Body of pancreas (tissue), 4 donors: Measurements from ENCODE around the gene PPP1R9B. TPM values are rescaled to one million over a fixed set of nuclear protein-coding genes. Genes with fewer than 3 reads are reported as not detected.

Experiments used
- ATAC-seq: fragments of 150-250 bp; one replicate; pipeline ENCODE4 v1.9.1; 2016
- DNase-seq, 4 donors: peaks; one replicate each; pipeline ENCODE4 v3.0.0-alpha.2; 2019
- H3K27ac ChIP-seq, 4 donors: fragments of 200-600 bp; sonication (generic); 1 replicate in 3 of 4; 2 replicates in 1 of 4; pipeline versions ENCODE4 v1.5.1 to v1.6.1; 2016 to 2019; ENCODE audit warnings: mild to moderate bottlenecking in 1 of 4, mixed read lengths in 1 of 4, moderate library complexity in 1 of 4
- H3K27me3 ChIP-seq, 2 donors: fragments of 200-600 bp; sonication (generic); one replicate each; pipeline ENCODE4 v1.6.0; 2016; ENCODE audit warnings: mild to moderate bottlenecking in 1 of 2
- H3K36me3 ChIP-seq, 2 donors: fragments of 200-600 bp; sonication (generic); replicated peaks in 1 of 2; 2 replicates each; pipeline ENCODE4 v1.5.1; 2016; ENCODE audit warnings: low read depth in 2 of 2; ENCODE audit not compliant: insufficient read depth in 1 of 2
- H3K4me1 ChIP-seq: fragments of 200-600 bp; sonication (generic); one replicate; pipeline ENCODE4 v1.6.0; 2016
- H3K4me3 ChIP-seq, 2 donors: fragments of 200-600 bp; sonication (generic); 1 replicate in 1 of 2; 2 replicates in 1 of 2; pipeline ENCODE4 v1.5.1; 2016 to 2019
- H3K9me3 ChIP-seq, 3 donors: fragments of 200-600 bp; sonication (generic); 1 replicate in 2 of 3; 2 replicates in 1 of 3; pipeline ENCODE4 v1.5.1; 2016
- POLR2A ChIP-seq, 3 donors: fragments of 450-650 bp; IDR thresholded peaks; one replicate each; pipeline ENCODE4 v1.6.1; 2016; ENCODE audit warnings: antibody characterized with exemption in 3 of 3, mild to moderate bottlenecking in 2 of 3
- WGBS, 2 donors: methylation state at CpG; one replicate each; pipeline ENCODE4 v1.1.5; 2017; 5-methylcytosine and 5-hydroxymethylcytosine counted together
- intact Hi-C: fragments of 100-400 bp; cut with DNase I; formaldehyde crosslinking; loops from one replicate; pipeline ENCODE4 v1.15.1; 2023
- total RNA-seq, 2 donors: library from RNA; depleted of rRNA; stranded (reverse); fragments of >200 nt; gene quantifications; one replicate each; pipeline ENCODE4 v1.1.0, GENCODE V29; 2016
- TF ChIP-seq, protein P1 (sequence below), 7 experiments: fragments of 450-650 bp in 4 of 7; fragments of 200-600 bp in 3 of 7; sonication (generic) in 3 of 7; IDR thresholded peaks; one replicate each; pipeline ENCODE4 v1.5.1; 2016 to 2019; ENCODE audit warnings: antibody characterized with exemption in 7 of 7

Gene PPP1R9B
- total RNA-seq, 2 donors from 2014 or later = 20.0 to 31.0 TPM

- H3K4me1 ChIP-seq = peaks cover 14% of the 10 kb centered on the region
- 67 to 84% methylated on average over 3 of the region's 3 CpGs for WGBS, 2 donors
Observed at GRCh38 chr17:50165466-50165865, 15.0 kb upstream of the PPP1R9B start.

GRCh38 chr17:50165066-50165465 lies 14.6 kb upstream of the PPP1R9B start:
- Histone ChIP-seq H3K27me3 (no peaks in the 10 kb centered on the region), H3K9me3 (no peaks in the 10 kb centered on the region), H3K36me3 (no peaks in the 10 kb centered on the region), H3K4me3 (no peak overlapping the region), H3K27ac (no peak overlapping the region), H3K4me1 (peaks cover 14% of the 10 kb centered on the region)
- WGBS, 2 donors = 79 to 87% methylated on average over 8 to 9 of the region's 9 CpGs
- ATAC-seq (no peak), DNase-seq (no peak)
- intact Hi-C loops = no loop called here
- TF ChIP-seq, protein P1, sequence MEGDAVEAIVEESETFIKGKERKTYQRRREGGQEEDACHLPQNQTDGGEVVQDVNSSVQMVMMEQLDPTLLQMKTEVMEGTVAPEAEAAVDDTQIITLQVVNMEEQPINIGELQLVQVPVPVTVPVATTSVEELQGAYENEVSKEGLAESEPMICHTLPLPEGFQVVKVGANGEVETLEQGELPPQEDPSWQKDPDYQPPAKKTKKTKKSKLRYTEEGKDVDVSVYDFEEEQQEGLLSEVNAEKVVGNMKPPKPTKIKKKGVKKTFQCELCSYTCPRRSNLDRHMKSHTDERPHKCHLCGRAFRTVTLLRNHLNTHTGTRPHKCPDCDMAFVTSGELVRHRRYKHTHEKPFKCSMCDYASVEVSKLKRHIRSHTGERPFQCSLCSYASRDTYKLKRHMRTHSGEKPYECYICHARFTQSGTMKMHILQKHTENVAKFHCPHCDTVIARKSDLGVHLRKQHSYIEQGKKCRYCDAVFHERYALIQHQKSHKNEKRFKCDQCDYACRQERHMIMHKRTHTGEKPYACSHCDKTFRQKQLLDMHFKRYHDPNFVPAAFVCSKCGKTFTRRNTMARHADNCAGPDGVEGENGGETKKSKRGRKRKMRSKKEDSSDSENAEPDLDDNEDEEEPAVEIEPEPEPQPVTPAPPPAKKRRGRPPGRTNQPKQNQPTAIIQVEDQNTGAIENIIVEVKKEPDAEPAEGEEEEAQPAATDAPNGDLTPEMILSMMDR (IDR thresholded peaks at IDR 0.05) = no peak
- TF ChIP-seq POLR2A (IDR thresholded peaks at IDR 0.05) = no peak

More at GRCh38 chr17:50165466-50165865, 15.0 kb upstream of the PPP1R9B start:
- Histone ChIP-seq H3K36me3 (no peaks in the 10 kb centered on the region), H3K4me3 (no peak overlapping the region), H3K9me3 (no peaks in the 10 kb centered on the region), H3K27ac (no peak overlapping the region), H3K27me3 (no peaks in the 10 kb centered on the region)
- ATAC-seq = no peak
- intact Hi-C loops = no loop called here
- no peak for TF ChIP-seq POLR2A (IDR thresholded peaks at IDR 0.05)
- TF ChIP-seq, protein P1 (IDR thresholded peaks at IDR 0.05) = no peak
- no peak for DNase-seq

DNA sequence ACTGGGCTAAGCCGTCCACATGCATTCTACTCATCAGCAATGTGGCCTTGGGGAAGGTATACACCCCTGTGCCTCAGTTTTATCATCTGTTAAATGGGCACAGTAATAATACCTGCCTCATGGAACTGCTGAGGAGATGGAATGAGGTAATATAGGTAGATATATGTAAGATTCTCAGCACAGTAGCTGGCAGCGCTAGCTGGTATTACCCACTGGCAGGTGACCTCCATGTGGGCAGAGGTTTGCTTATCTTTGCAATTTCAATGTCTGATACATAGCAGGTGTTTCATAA lies 14.2 kb upstream of the PPP1R9B start:
- Histone ChIP-seq H3K27me3 (no peaks in the 10 kb centered on the region), H3K36me3 (no peaks in the 10 kb centered on the region), H3K4me1 (peaks cover 14% of the 10 kb centered on the region), H3K27ac (no peak overlapping the region), H3K9me3 (no peaks in the 10 kb centered on the region), H3K4me3 (no peak overlapping the region)
- TF ChIP-seq, protein P1 (IDR thresholded peaks at IDR 0.05) = no peak
- TF ChIP-seq POLR2A (IDR thresholded peaks at IDR 0.05) = no peak
- DNase-seq (no peak), ATAC-seq (no peak)
- WGBS, 2 donors = 89 to 96% methylated on average over 1 to 2 of the region's 2 CpGs
- intact Hi-C loops = no loop called here

DNA sequence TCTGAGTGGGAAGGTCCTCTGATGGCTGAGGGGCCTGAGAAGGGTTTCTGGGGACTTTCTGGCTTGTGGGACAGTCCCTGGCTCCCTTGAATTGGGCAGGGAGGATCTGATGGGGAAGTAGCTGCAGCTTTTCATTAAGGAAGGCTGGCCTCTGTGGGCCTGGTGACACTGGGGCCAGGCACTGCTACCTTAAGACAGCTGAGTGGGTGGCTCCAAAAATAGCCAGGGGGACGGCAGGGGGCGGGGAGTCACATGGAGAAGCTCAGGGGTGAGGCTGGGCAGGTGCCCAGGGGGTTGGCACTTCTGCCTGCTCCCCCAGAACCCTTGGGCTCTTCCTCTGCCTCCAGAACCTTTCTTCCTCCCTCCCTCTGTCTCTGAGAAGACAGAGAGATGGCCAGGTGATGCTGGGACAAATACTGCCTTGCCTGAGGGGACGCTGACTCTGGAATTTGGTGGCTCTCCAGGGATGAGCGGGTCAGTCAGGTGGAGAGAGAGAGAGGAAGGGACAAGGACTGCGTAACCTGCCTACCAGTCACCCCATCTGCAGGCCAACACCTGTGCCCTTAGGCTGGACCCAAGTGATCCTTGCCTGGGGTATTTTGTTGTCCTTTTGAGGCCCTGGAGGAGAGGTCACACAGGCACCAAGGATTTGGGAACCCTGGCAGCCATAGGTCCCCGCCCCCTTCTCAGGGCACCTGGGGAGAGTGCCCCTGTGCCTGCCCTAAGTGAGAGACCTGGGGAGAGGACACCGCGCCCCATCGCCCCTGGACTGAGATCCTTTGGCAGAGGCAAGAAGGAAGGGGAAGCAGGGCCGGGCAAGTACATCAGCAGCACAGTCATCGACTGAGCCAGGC lies 13.6 kb upstream of the PPP1R9B start:
- no peak for ATAC-seq
- intact Hi-C loops = no loop called here
- Histone ChIP-seq H3K4me3 (no peak overlapping the region), H3K36me3 (no peaks in the 10 kb centered on the region), H3K9me3 (no peaks in the 10 kb centered on the region), H3K4me1 (peaks cover 14% of the 10 kb centered on the region), H3K27ac (no peak overlapping the region), H3K27me3 (no peaks in the 10 kb centered on the region)
- DNase-seq = no peak
- WGBS, 2 donors = 70 to 83% methylated on average over 8 to 10 of the region's 11 CpGs
- TF ChIP-seq, protein P1 (IDR thresholded peaks at IDR 0.05) = no peak
- TF ChIP-seq POLR2A (IDR thresholded peaks at IDR 0.05) = no peak
